K562 (cell line): ENCODE results near the gene PRDX2. TPM values are rescaled to one million over a fixed set of nuclear protein-coding genes. Genes with fewer than 3 reads are reported as not detected.

Source experiments
- ADNP ChIP-seq: fragments of 200-800 bp; sonication (Bioruptor generic); IDR thresholded peaks from 2 replicates; pipeline ENCODE4 v1.6.1; 2016; ENCODE audit warnings: missing genetic modification characterization, missing compliant biosample characterization
- ARID1B ChIP-seq: fragments of 450-650 bp; IDR thresholded peaks from 2 replicates; pipeline ENCODE4 v1.6.1; 2016; ENCODE audit warnings: antibody characterized with exemption, mild to moderate bottlenecking, inconsistent platforms
- CREM ChIP-seq: IDR thresholded peaks from 2 replicates; pipeline ENCODE4 v1.6.1; 2014; ENCODE audit warnings: antibody characterized with exemption, low read depth
- CXXC5 ChIP-seq: fragments of 250-450 bp; sonication (Bioruptor Pico); IDR thresholded peaks from 2 replicates; pipeline ENCODE4 v1.8.0; 2022; ENCODE audit warnings: inconsistent platforms, mild to moderate bottlenecking, moderate library complexity
- FOXP1 ChIP-seq: sonication (generic); formaldehyde crosslinking; IDR thresholded peaks from 2 replicates; pipeline ENCODE4 v1.8.0; 2022; ENCODE audit warnings: mild to moderate bottlenecking, missing genetic modification reagents
- KLF1 ChIP-seq: fragments of 450-650 bp; IDR thresholded peaks from 2 replicates; pipeline ENCODE4 v1.6.1; 2016; ENCODE audit warnings: missing genetic modification characterization, missing compliant biosample characterization
- L3MBTL2 ChIP-seq: fragments of 450-650 bp; IDR thresholded peaks from 2 replicates; pipeline ENCODE4 v1.6.1; 2016; ENCODE audit warnings: mild to moderate bottlenecking, moderate library complexity
- MCM3 ChIP-seq: fragments of 450-650 bp; IDR thresholded peaks from 2 replicates; pipeline ENCODE4 v1.6.1; 2016
- RNF2 ChIP-seq: sonication (generic); IDR thresholded peaks from 2 replicates; pipeline ENCODE4 v1.6.1; 2016
- polyA plus RNA-seq, 8 experiments: library from polyadenylated mRNA; depleted of rRNA in 4 of 8; stranded (reverse) in 5 of 8; unstranded in 3 of 8; fragments of >200 nt; fragmentation: Nextera tagmentation in 2 of 8; fragmentation: Illumina TruSeq in 1 of 8; extraction: Ambion mirVana in 2 of 8; extraction: Trizol in 1 of 8; gene quantifications; 2 replicates each; pipeline versions ENCODE4 v1.2.1 to v1.2.3, GENCODE V29; 2011 to 2014; ENCODE audit warnings: inconsistent platforms in 1 of 8, missing spikeins in 1 of 8
- total RNA-seq, 7 experiments: library from RNA; depleted of rRNA in 6 of 7; stranded (reverse); fragments of >200 nt in 6 of 7; fragmentation: Illumina TruSeq in 2 of 7; extraction: Trizol in 2 of 7; gene quantifications; 2 replicates each; pipeline versions ENCODE4 v1.2.1 to v1.2.3, GENCODE V29; 2011 to 2021; ENCODE audit warnings: low replicate concordance in 1 of 7
- TF ChIP-seq, protein P1 (sequence below), 3 experiments: IDR thresholded peaks in 2 of 3; conservative IDR thresholded peaks in 1 of 3; 2 replicates each; pipeline ENCODE4 v1.5.1; 2011 to 2012; ENCODE audit warnings: low read length in 3 of 3, mild to moderate bottlenecking in 3 of 3, control low read depth in 2 of 3, improper control_type of control experiment in 1 of 3, inconsistent platforms in 1 of 3, low read depth in 1 of 3, mixed read lengths in 1 of 3, moderate library complexity in 1 of 3; ENCODE audit not compliant: insufficient read depth in 2 of 3
- TF ChIP-seq, protein P2 (sequence below), 2 experiments: IDR thresholded peaks; 2 replicates each; pipeline ENCODE4 v1.6.1; 2012; ENCODE audit warnings: improper control_type of control experiment in 2 of 2, low read depth in 2 of 2, low read length in 2 of 2, borderline replicate concordance in 1 of 2
- TF ChIP-seq, protein P3 (sequence below): sonication (generic); formaldehyde crosslinking; IDR thresholded peaks from 2 replicates; pipeline ENCODE4 v1.5.0; 2020; ENCODE audit warnings: missing genetic modification reagents
- TF ChIP-seq, protein P4 (sequence below), 2 experiments: fragments of 450-650 bp; formaldehyde crosslinking in 1 of 2; IDR thresholded peaks; 2 replicates each; pipeline versions ENCODE4 v1.4.0 to v1.6.1; 2014 to 2020; ENCODE audit warnings: mild to moderate bottlenecking in 2 of 2, borderline replicate concordance in 1 of 2, low read depth in 1 of 2

PRDX2 gene
- total and polyA plus RNA-seq, 9 of the 15 experiments (the other 6 are each of a cell fraction or from before 2014, with no cell fraction given) = 206 to 1,183 (median 415) TPM

DNA sequence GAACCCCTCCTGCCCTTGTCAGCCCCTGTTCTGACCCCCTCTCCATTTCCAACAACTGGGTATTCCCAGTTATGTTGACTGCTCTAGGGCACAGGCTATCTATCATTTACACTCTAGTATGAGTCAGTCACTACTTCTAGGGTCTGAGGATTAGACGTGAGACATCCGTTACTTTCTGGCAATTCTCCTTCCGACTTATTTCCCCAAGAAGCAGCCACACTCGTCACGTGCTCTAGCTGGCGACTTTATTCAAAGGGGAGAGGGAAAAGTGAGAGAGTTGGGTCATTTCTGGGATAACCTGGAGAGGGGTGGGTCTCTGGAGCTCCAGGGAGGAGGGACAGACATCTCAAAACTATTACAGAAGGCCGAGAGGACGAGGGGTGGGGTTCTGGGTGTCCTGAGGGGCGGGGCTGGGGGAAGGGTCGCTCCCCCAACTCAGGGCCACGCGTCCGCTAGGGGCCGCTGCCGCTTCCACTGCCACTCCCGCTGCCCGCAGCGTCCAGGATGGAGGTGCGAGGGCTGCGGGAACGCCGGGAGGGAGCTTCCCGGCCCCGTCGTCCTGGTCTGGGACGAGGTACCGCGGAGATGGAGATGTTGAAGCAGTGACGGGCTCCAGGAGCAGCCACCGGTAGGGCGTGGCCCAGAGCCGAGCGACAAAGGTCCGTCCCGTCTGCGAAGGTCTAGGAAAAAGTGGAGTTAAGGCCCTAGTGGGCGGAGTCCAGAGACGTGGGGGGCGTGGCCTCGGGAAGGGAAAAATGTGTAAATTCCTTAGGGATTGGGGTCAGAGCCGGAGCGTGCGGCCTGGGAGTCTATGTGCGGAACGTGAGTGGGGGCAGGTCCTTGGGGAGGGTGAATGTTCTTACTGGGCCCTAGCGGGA is 23.9 kb upstream of the PRDX2 start (continued):
- TF ChIP-seq KLF1 (tag) (0 out of 2 replicates have a peak, but pooled peaks have one; percentile 52), FOXP1 (CRISPR knock-in tag) (no peak), MCM3 (no peak), ADNP (tag) (0 out of 2 replicates have a peak, but pooled peaks have one; percentile 44), CXXC5 (CRISPR knock-in tag) (peak; percentile 73), ARID1B (peak; percentile 33; the same call in 1 of the 2 replicates), L3MBTL2 (peak; percentile 98), RNF2 (0 out of 2 replicates have a peak, but pooled peaks have one; percentile 27), CREM (0 out of 2 replicates have a peak, but pooled peaks have one; percentile 25)
- TF ChIP-seq, protein P1, sequence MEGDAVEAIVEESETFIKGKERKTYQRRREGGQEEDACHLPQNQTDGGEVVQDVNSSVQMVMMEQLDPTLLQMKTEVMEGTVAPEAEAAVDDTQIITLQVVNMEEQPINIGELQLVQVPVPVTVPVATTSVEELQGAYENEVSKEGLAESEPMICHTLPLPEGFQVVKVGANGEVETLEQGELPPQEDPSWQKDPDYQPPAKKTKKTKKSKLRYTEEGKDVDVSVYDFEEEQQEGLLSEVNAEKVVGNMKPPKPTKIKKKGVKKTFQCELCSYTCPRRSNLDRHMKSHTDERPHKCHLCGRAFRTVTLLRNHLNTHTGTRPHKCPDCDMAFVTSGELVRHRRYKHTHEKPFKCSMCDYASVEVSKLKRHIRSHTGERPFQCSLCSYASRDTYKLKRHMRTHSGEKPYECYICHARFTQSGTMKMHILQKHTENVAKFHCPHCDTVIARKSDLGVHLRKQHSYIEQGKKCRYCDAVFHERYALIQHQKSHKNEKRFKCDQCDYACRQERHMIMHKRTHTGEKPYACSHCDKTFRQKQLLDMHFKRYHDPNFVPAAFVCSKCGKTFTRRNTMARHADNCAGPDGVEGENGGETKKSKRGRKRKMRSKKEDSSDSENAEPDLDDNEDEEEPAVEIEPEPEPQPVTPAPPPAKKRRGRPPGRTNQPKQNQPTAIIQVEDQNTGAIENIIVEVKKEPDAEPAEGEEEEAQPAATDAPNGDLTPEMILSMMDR (IDR thresholded peaks at IDR 0.05 in 2 of 3, conservative IDR thresholded peaks at IDR 0.05 in 1 of 3; ENCODE audit: insufficient read depth in 2 of 3, low read depth in 1 of 3, low read length in 3 of 3) = peak; percentile 59 to 75 (median 64)
- TF ChIP-seq, protein P2, sequence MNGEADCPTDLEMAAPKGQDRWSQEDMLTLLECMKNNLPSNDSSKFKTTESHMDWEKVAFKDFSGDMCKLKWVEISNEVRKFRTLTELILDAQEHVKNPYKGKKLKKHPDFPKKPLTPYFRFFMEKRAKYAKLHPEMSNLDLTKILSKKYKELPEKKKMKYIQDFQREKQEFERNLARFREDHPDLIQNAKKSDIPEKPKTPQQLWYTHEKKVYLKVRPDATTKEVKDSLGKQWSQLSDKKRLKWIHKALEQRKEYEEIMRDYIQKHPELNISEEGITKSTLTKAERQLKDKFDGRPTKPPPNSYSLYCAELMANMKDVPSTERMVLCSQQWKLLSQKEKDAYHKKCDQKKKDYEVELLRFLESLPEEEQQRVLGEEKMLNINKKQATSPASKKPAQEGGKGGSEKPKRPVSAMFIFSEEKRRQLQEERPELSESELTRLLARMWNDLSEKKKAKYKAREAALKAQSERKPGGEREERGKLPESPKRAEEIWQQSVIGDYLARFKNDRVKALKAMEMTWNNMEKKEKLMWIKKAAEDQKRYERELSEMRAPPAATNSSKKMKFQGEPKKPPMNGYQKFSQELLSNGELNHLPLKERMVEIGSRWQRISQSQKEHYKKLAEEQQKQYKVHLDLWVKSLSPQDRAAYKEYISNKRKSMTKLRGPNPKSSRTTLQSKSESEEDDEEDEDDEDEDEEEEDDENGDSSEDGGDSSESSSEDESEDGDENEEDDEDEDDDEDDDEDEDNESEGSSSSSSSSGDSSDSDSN (IDR thresholded peaks at IDR 0.05; ENCODE audit: borderline replicate concordance in 1 of 2, low read depth in 2 of 2, low read length in 2 of 2) = no peak
- TF ChIP-seq, protein P3, sequence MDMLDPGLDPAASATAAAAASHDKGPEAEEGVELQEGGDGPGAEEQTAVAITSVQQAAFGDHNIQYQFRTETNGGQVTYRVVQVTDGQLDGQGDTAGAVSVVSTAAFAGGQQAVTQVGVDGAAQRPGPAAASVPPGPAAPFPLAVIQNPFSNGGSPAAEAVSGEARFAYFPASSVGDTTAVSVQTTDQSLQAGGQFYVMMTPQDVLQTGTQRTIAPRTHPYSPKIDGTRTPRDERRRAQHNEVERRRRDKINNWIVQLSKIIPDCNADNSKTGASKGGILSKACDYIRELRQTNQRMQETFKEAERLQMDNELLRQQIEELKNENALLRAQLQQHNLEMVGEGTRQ (CRISPR knock-in tag) = peak; percentile 77
- TF ChIP-seq, protein P4, sequence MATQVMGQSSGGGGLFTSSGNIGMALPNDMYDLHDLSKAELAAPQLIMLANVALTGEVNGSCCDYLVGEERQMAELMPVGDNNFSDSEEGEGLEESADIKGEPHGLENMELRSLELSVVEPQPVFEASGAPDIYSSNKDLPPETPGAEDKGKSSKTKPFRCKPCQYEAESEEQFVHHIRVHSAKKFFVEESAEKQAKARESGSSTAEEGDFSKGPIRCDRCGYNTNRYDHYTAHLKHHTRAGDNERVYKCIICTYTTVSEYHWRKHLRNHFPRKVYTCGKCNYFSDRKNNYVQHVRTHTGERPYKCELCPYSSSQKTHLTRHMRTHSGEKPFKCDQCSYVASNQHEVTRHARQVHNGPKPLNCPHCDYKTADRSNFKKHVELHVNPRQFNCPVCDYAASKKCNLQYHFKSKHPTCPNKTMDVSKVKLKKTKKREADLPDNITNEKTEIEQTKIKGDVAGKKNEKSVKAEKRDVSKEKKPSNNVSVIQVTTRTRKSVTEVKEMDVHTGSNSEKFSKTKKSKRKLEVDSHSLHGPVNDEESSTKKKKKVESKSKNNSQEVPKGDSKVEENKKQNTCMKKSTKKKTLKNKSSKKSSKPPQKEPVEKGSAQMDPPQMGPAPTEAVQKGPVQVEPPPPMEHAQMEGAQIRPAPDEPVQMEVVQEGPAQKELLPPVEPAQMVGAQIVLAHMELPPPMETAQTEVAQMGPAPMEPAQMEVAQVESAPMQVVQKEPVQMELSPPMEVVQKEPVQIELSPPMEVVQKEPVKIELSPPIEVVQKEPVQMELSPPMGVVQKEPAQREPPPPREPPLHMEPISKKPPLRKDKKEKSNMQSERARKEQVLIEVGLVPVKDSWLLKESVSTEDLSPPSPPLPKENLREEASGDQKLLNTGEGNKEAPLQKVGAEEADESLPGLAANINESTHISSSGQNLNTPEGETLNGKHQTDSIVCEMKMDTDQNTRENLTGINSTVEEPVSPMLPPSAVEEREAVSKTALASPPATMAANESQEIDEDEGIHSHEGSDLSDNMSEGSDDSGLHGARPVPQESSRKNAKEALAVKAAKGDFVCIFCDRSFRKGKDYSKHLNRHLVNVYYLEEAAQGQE (IDR thresholded peaks at IDR 0.05; ENCODE audit: borderline replicate concordance) = peak; percentile 38
- TF ChIP-seq, protein P4 (CRISPR knock-in tag; IDR thresholded peaks at IDR 0.05; ENCODE audit: low read depth) = no peak
